Left kidney (tissue), 2 donors: ENCODE measurements around the gene DCT. TPM values are rescaled to one million over a fixed set of nuclear protein-coding genes. Genes with fewer than 3 reads are reported as not detected.

Source experiments
- DNase-seq: peaks from one replicate; pipeline ENCODE4 v3.0.0-alpha.2; 2013
- polyA plus RNA-seq: library from polyadenylated mRNA; unstranded; fragments of 120-200 nt; gene quantifications from one replicate; pipeline ENCODE4 v1.2.1, GENCODE V29; 2013; ENCODE audit not compliant: insufficient read length

DCT gene
- polyA plus RNA-seq, 1 donor = 0.25 TPM

DNA sequence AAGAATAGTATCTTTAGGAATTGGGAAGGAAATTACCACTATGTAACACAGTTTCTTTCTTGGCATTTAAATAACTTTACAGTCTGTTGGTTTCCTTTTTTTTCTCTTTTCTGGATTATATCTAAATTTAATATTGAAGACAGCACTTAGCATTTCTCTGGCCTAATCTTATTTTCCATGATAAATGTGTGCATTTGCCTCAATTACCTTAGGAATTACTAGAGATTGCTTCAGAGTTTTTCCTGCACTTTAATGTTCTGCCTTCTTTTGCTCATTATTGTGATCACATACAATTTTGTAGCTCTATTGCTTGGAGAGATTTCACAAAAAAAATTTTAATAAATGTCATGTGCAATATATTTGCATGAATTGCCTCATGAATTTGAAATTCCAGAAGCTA is 25.1 kb downstream of the DCT start:
- DNase-seq = no peak

DNA sequence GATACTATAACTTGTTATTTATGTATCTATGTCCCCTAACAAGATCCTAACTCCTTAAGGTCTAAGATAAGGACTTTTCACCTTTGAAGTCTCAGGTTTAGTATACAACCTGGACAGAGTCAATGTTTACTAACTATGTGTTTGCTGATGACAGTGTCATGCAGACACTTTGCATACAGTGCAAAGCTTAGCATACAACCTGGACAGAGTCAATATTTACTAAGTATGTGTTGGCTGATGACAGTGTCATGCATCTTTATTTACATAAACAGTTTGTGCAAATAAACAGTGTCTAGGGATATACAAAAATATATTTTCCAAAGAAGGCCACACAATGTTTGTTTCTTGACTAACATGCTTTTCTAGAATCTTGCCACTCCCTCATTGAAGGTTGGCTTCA is 34.7 kb downstream of the DCT start:
- DNase-seq = no peak

DNA sequence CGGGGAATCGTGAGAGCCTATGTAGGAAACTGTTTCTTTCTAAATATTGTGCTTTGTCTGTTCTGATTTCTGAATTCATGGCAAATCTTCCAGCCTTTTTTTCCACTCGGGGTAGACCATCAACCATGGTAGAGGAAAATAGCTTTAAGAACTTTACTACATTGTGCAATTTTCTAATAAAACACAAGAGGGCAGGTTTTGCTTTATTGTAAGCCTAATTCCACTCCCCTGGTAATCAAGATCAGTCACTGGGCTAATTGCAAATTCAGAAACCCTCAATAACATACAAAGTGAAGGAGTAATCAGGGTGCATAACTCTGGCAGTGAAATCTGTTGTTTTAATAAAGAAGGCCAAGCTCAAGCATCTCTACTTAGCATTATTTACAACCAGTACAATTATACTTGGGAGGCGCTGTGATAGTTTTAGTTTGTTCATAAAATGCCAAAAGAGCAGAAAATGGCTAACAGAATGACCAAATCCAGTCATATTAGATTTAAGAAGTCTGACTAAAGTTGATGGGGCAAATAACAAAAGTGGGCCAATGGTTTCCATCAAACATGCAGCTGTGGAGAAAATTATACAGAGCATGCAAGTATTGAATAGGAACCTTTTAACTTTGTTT is 43.8 kb downstream of the DCT start:
- DNase-seq = peak; percentile 66

DNA sequence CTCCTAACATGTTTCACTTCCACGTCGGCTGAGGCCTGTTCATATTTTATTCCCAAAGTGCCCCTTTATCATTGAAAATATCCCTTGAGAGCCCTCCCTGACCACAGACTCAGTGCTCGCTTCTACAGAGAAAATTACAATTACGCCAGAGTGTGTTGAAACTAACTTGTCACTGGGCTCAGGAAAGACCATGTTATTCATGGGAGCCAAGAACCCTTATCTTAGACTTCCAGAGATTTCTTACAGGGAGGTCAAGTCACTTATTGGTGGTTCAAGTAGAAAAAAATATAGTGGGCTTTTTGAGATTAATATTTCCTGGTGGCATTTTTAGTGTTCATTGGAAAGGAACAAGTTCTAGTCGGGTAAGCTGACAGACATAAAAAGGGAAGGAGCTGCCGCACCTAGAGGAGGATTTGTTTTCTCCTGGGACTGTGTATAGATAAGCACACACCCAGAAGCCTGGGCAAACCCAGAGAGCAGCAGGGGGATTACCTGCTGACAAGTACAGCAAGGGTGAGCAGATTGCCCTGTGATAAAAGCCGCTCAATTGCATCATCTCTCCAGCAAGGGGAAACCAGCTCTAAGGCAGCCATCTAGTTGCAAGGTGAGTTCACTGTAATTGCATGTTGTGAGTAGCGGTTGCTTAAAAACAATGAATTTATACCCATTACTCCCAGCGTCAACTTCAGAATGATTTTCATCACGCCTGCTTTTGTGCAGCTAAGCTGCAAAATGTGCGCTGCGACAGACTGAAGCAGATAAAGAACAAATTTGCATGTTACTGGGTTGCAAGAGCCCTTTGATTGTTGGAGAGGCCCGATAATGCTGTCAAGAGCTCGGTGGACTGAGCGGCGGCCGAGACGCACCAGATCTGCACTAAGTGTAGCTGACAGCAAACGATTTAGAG is 46.2 kb downstream of the DCT start:
- no peak for DNase-seq

DNA sequence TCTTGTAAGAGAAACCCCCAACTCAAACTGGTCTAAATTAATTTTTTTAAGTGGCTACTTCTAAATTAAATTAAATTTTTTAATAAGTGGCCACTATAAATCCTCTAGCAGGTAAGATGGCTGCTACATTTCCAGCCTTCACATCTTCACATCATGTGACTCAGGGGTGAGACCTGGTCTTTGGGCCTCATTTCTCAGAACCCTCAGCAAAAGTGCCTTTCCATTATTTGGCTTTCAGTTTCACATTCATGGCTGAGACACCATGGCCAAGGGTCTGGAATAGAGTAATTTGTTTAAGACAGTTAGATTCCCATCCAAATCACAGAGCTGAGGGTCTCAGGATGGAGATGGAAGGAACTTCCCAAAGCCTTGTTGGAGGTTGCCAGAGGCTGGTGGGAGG is 47.5 kb downstream of the DCT start:
- DNase-seq = no peak

DNA sequence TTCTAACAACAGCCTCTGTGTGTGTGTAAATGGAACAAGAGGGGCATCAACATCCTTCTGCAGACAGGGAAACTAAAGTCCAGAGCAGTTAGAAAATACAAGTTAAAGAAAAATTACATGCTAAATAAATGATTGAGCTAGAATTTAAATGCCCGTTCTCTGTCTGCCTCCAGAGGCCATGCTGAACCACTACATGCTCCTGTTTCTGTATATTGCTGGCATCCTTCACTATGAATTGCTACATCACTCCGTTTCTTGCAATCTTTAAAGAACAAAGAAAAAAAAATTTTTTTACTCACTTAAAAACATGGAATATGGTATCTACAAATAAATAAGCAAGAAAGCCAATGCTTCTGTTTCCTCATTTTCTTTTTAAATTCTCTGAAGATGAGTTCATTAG is 47.9 kb downstream of the DCT start:
- DNase-seq = no peak

DNA sequence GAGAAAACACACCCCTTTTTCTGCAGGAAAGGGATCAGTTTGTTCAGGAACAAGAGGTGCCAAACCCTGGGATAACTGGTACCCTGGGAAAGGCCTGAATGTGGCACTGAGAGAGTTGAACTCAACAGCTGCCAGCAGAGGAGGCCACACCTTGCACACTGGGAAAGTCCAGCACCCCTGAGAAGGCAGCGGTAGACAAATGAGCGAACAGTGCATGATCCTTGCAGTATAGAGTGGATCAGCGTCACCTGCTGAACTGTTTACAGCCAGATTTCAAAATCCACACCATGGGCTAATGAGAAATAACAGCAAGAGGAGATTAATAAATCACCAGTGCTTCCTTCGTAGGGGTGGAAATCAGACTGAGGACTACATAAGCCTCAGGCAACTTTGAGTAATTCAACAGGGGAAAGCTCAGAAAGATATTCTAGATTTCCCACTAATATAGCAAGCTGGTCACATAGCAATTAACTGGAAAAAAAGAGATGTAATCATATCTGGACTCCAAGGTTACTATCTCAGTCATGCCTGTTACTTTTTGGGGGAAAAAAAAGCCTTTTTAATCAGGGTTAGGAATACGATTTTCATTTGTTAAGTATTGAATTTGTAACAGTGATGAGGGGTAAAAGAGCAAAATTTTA is 52.0 kb downstream of the DCT start:
- DNase-seq = no peak

DNA sequence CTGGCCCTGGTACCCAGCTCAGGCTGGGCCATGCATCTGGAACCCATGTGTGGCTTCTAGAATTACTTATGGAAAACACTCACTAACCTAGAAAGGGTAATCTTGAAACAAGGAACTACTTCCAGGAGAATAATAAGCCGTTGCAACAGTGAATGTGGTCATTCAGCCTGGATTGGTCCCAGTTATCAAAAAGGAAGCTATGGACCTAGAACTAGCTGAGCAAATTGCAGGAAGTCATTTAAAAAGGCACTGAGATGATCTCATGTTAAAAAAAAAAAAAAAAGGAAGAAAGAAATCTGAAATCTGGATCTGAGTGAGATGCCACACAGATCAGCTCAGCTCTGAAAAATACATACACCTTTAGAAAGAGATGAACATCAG is 59.6 kb downstream of the DCT start:
- no peak for DNase-seq

DNA sequence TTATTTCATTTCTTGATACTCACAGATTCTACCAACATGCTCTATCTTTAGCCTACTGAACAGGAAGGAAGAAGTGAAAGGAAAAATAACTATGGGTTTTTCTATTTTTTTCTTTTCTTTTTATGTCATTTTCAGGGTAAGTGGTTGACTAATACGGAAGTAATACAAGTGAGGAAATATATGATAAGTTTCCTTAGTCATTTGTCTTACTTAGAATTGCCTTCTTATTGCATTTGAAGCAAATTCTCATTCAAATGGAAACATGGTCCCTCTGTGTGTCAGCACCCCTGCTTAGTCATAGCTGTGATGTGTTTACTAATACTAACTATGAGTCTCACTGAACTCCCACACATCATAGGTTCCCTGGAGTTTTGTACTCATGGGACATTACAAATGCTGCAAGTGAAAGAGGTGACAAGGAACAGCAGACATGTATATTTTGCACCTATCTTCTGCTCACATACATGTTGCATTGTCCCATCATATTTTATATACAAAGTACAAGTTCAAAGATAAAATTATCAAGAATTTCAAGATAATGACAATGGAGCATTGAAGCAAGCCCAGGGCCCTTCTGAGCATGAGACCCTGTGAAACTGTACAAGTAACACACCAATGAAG is 60.1 kb downstream of the DCT start:
- DNase-seq = no peak

DNA sequence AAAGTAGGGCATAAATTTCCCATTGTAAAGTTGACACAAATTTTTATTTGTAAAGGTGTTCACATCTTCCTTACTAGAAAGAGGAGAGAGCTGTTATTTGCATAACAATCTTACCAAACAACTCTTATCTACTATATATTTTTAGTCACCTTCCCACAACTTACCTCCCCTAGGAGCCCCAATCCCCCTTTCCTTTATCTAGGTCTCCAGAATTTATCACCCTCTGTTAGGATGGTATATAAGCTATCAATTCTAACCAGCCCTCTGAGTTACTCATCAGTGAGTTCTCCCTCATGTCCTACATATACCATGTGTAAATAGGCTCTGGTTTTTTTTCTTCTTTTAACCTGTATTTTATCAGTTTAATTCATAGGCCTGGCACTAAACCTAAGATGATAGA is 62.2 kb downstream of the DCT start:
- no peak for DNase-seq

DNA sequence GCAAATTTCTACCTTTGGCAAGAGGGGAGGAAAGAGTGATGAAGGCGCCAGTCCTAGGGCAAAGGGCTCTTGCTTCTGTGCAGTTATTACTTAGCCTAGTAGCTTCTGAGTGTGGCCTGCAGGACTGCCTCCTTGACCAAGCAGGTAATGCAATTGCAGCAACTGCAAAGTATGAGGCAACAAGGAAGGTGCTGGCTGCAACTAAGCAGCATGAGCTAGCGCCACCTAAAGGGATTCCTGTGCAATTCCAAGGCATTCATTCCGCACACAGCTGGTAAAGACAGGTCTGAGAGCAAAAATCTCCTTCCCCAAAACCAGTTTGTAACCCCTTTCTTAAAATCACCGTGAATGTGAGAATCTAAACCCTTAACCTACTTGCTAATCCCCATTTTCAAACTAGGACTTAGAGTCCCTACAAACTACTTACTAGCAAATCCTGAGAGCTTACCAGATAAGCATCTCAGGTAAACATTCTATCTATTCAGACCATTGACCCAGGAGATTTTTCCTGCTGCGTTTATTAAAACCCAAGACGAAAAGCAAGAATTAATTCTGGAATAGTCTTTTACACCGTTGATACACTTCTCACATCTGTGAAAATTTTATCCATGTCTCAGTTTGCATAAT is 62.9 kb downstream of the DCT start:
- no peak for DNase-seq

DNA sequence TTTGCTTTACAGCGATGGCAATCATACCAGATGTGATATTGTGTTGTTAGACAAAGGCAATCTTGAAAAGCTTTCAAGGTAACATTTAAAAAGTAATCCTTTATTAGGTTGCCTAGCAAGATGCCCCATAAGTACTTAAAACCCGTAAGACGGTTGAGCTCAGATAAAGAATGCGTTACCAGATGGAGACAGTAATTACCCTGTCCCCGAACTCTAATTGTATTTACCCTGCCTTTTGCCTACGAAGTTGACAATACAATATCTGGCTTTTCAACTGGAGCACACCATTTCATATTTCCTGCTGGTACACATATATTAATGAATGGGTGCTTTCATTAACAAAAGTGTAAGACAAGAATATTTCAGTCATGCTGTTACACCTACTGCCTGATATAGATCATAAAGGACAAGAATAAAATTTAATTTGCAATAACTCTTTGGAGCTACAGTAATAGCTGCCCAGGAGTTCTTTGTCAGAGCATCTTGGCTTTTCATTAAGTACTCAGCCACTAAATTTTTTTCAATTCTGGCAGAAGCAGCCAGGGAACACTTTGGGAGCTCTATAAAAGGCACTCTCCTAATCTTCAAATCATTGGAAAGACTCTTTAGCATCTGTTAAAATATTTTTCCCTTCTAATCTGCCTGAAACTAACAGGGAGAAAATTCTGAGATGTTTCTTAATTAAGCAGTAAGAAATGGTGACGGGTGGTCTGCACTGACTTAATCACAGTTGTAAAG is 63.8 kb downstream of the DCT start:
- no peak for DNase-seq

DNA sequence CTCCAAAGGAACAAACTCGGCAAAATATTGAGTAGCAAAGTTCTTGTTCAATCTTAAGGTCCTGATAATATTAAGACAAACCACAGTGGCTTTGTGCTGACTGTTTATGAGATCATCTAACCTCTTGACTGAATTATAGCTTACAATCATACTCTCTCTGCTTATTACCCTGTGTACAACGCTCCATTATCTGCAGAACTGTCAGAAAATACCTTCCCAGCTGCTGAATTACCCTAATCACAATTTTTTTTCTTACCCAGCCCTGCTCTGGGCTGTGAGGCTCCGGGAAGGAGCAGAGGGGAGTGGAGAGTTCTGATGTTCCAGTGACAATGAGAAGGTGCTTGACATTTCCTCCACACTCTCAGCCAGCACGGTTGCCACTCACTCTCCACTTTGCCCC is 64.8 kb downstream of the DCT start:
- DNase-seq = no peak

DNA sequence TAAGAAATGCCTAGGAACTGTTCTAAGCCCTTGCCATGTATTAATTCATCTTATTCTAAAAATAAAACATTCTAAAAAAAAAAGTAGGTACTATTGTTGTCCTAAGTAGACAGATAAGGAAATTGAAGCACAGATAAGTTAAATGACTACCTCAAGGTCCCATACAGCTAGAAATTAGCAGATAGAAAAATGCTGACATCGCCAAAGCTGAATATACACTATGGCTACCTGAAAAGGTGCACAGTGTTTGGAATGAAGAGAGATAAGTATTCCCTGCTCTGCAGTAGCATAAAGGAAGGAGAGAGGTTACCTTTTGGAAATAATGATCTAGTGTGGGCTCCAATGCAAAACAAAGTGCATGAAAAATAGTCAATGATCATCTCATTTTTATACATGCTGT is 65.3 kb downstream of the DCT start:
- DNase-seq = no peak

DNA sequence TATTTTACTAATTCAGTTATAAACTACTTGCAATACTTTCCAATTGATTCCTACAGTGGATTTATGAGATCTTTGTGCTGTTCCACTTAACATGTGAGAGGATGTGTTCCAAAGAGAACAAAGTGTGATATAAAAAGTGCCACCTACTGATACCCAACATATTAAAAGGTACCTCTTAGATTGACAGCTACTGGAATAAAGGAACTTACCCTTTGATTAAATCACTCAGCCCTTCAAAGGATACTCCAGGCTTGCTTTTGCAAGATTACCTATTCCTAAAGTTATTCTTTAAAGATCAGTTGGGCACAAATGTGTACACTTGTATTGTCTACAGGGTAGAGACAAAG is 65.9 kb downstream of the DCT start:
- no peak for DNase-seq

DNA sequence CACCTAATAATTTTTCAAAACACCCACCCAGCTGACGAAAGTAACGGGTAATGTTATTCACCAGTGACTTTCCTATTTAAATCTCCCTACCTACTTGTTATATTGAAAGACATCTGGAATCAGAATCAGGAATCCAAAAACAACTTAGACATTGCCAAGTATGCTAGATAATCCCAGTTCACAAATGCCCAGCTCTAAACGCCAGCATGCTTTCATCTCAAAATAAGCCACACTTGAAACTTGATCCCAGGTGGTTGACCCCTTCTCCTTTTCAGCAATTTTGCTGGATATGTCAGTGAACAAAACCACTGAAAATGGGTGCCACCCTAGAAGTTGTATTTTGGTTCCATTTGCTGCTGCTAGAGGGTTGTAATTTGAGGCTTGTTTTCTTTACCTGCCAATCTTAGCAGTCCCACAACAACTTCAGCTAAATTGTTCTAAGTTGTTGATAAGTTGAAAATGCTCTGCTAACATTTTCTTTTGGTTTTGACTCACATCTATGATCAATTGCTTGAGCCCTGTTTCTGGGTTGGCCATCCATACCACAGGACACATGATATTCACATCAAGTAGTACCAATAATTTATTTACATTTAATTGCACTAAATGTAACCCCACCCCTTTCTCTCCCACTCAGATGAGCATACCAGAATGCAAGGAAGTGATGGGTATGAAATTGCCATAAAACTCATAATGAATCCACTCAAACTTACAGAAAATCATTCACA is 66.4 kb downstream of the DCT start:
- no peak for DNase-seq

DNA sequence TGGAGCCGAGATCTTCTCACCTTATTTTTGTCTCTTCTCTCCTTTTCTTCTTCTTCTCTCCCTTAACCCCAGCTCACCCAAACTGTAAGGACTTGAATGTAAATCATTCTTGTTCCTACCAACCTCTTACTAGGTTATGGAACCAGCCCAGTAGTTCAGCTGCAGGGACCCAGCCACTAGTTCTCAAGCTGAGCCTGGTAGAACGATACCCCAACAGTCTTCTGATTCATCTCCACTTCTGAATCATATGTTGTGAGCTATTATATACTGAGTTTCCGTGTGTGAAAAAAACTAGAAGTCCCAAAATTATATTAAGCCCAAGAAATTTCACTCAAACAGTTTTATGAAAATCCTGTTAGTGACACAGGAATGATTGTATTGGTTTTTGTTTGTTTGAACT is 67.7 kb downstream of the DCT start:
- no peak for DNase-seq

DNA sequence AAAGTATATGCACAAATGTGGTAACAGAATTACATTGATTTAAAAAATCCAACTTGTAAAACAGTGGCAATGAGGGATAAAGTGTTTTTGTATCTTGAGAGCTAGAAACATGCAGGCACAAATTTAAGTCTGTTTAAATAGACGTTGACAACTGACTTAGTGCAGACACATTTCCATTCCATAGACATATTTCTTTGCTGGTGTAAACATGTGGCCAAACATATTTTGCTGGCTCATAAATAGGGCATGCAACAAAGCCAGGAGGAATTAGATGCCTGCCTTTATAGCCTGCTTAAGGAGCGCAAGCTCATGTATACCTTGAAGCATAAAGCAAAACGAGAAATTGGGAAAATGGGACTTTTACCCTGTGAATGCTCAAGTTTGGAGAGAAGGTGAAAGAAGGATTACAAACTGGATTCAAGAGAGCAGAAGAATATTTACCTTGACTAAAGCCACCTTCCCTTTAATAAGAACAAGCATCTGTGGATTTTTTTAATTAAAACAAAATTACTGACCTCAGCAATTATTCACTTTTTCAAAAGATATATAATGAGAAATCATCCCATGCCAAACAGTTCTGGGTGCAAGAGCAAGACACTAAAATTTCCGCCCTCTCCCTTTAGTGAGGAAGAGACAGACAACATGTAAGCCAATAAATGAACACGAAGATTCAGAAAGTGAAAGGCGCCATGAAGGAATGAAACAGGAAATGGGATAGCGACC is 71.0 kb downstream of the DCT start:
- no peak for DNase-seq

DNA sequence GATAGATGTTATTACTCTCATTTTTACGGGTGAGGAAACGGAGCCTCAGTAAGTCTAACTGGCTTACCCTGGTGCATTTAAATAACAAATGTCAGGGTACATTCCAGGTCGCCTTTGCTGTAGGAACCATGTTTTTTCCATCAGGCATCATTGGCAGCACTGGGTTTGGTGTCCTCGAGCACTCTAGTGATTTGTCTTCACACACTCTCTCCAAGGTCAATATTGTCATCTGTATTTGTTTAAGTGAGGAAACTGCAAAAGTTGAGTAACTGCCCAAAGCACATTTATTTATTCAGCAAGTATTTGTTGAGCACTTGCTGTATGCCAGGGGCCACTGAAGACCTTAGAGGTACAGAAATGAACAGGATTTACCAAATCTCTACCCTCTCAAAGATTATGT is 78.6 kb downstream of the DCT start:
- no peak for DNase-seq

DNA sequence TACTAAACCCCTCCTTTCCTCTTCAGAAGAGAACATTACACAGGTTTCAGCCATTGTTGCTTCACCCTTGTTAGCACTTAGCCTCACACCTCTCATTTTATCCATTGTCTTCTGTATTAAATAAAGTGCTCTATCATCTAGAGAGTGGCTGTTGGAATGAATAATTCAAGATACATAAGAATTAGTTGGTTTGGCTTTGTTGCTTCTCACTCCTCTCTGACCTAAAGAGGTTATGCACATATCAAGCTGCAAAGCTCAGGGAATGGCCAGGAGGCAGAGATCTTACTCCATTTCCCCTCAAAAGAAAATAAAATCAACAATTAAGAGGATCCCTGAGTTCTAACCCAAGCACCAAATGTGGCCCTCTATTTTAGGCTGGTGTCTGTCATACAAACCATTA is 79.7 kb downstream of the DCT start:
- DNase-seq = no peak

DNA sequence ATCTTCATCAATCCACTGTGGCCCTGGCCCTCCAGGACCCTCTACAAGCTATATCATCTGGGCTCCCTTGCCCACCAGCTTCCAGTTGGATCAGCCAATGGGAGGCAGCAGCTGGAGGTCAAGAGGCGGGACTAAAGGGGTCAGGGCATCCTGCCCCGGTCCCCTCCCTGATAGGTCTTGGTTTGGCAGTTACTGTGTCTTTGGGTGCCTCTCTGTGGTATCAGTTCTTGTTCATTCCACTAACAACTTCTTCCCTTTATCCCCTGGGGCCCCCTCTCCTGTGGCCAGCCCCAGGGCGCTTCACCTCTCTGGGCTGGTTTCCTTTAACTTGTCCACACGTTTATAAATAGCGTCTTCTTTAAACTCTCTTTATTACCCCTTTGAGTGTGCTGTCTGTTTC is 83.6 kb downstream of the DCT start:
- no peak for DNase-seq
